Measurements from ENCODE around the gene SLC22A15.
"Not testable (repeated sequence)": the region's sequence is repeated elsewhere in the genome, so short reads cannot be mapped to it uniquely, and the experiment has no call there.

The SLC22A15 gene

GRCh38 chr1:116033322-116033721 is 57.0 kb downstream of the SLC22A15 start:
- DNase-seq (ENCODE audit: low spot score): no peak

DNA sequence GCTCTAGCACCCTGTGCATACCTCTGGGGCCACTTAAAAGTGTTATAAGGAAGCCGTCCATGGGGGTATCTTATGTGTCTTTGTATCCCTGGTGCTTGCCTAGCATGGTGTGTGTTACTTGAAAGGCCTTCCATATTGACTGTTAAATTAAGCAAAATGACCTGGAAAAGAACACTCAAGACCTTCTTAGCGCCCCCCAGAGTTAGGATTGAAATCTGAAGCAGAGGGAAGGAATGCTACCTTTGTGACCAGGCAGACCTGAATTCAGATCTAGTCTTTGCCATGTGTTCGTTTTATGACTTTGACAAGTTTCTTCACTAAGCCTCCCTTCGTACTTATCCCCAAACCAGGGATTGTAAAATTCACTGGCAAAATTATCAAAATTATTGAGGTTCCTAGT is 59.9 kb downstream of the SLC22A15 start:
- DNase-seq (ENCODE audit: low spot score): no peak

DNA sequence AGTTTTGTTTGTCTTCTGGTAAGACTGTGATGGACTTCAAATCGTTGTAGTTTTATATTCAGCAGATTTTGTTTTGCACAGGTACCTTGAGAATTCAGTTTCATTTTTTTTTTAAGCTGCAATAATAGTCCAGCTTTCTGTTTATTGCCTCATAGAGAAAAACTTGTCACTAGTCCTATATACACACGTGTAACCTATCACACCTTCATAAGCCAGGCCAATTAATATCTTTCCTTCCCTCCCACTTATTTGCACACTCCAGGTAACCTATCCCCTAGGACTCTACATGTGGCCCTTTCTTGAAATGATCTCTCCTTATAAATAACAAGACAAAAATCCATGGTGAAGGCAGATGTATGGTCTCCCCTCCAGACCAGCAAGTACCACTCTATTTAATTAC is 62.4 kb downstream of the SLC22A15 start:
- DNase-seq (ENCODE audit: low spot score): no peak

- no peak for DNase-seq (ENCODE audit: low spot score)
Measured at GRCh38 chr1:116044071-116044470, 67.8 kb downstream of the SLC22A15 start.

- not testable (repeated sequence) for DNase-seq (ENCODE audit: low spot score)
Measured at GRCh38 chr1:116046933-116047332, 70.6 kb downstream of the SLC22A15 start.

DNA sequence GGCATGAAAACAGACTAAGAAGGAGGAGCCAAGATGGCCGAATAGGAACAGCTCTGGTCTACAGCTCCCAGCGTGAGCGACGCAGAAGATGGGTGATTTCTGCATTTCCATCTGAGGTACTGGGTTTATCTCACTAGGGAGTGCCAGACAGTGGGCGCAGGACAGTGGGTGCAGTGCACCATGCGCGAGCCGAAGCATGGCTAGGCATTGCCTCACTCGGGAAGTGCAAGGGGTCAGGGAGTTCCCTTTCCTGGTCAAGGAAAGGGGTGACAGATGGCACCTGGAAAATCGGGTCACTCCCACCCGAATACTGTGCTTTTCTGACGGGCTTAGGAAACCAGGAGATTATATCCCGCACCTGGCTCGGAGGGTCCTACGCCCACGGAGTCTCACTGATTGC is 75.6 kb downstream of the SLC22A15 start:
- DNase-seq (ENCODE audit: low spot score): not testable (repeated sequence)

DNA sequence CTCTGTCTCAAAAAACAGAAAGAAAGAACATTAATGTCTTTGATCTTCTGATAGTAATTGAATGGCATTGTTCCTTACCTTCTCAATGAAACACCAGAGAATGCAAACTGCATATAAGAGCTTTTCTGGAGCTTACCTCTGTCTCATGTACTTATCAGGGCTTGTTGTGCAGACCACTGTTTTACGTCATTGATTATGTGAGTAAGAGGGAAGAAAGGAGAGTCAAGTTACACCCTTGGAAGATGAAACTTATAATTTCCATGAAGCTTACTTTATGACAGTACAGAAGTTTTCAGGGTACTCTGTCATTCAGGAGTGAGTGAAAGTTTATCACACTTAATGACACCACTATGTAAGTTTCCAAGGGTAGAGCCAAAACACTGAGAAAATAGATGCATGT is 85.9 kb downstream of the SLC22A15 start:
- DNase-seq (ENCODE audit: low spot score): no peak

DNA sequence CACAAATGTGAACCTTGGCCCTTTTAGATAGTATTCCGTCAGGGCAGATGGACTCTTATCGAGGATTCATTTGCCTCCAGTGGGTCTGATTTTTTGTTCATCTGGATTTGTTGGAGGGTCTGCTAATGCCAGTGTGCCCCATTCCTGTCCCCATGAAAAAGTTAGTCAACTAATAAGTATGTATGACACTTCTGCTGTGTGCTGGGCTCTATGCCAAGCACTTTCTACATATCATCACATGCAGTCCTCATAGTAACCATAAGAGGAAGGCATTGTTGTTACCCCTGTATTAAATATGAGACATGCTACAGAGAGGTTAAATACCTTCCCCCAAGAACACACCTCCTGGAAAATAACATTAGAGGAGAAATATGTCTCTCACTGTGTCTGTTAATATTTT is 88.3 kb downstream of the SLC22A15 start:
- no peak for DNase-seq (ENCODE audit: low spot score)

DNA sequence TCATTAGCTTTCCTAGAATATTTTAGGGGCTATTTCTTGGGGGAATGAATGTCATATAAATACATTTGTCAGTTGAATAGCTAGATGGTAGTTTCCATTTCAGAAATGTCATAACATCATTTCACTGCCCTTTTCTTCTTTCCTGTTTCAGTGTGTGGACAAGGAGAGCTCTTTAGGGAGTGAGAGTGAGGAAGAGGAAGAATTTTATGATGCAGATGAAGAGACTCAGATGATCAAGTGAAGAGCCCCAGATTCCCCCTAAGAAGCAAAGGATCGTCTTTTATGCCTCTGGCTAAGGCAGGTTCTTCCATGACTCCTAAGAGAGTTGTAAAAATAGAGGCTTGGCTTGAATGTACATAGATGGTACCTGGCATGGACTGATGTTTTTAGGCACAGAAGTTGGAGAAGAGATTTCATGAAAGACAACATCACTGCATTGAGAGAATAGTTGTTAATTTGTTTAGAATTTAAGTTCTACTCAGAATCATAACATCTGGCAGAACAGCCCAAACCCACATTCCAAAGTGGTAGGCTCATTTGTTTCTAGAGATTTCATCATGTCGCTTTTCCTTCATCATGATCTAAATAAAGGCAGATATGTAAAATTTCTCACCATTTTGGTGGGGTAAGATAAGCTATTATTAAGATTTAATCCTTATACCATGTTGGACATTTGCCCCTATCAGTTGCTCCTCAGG is 90.7 kb downstream of the SLC22A15 start:
- peak; percentile 14 for DNase-seq (ENCODE audit: low spot score)

DNA sequence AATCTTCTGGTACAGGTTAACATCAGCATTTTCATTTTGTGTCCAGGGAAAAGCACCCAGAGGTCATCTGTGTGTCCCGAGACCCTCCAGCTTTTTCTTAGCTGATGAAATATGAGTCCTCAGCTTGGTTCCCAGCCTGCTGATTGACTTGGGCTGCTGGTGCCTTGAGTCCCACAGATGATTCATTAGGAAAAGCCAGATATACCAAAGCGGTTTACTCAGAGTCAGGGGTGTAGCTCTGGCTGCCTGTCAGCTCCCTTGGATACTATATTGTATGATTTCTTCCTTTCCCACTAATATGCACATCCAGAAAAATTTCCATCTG is 91.2 kb downstream of the SLC22A15 start:
- peak; percentile 29 for DNase-seq (ENCODE audit: low spot score)

DNA sequence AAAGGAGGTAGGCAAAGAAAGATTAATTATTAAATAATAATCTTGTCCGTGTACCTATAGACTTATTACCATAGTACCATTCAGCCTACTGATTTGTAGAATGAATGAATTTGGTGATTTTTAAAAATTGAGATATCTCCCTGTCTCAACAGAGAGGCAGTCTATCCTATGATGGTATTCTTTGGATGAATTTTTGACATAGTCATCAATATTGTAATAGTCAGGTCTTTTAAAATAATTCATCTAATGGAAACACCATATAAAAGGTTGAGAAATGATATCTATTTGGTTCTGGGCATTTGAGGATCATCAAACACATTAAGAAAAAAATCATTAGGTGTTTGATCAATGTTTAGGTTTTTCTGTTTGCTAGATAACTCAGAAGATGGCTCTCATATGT is 99.3 kb downstream of the SLC22A15 start:
- no peak for DNase-seq (ENCODE audit: low spot score)

- no peak for DNase-seq (ENCODE audit: low spot score)
Measured at GRCh38 chr1:116075990-116076389, 99.7 kb downstream of the SLC22A15 start.

DNA sequence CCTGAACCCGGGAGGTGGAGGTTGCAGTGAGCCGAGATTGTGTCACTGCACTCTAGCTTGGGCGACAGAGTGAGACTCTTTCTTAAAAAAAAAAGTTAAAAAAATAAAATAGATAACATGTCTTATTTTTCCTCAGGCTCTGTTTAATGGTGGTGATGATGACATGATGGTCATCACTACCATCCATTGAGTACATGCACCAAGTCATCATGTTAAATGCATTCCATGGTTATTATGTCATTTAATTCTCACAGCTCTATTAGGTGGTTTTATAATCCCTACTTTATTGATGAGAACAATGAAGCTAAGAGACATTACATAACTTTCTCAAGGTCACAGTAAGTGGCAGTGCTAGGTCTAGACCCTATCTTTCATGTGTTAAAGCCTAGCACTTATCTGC is 100.5 kb downstream of the SLC22A15 start:
- DNase-seq (ENCODE audit: low spot score): no peak

GRCh38 chr1:116078699-116079223 is 102.4 kb downstream of the SLC22A15 start:
- no peak for DNase-seq (ENCODE audit: low spot score)

DNA sequence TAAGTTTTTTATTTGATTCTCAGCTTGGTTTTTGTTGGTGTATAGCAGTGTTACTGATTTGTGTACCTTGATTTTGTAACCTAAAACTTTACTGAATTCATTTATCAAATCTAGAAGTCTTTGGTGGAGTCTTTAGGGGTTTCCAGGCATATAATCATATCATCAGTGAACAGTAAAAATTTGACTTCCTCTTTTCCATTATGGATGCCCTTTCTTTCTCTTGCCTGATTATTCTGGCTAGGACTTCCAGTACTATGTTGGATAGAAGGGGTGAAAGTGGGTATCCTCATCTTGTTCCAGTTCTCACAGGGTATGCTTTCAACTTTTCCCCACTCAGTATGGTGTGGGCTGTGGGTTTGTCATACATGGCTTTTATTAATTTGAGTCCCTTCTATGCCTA is 111.3 kb downstream of the SLC22A15 start:
- DNase-seq (ENCODE audit: low spot score): no peak

DNA sequence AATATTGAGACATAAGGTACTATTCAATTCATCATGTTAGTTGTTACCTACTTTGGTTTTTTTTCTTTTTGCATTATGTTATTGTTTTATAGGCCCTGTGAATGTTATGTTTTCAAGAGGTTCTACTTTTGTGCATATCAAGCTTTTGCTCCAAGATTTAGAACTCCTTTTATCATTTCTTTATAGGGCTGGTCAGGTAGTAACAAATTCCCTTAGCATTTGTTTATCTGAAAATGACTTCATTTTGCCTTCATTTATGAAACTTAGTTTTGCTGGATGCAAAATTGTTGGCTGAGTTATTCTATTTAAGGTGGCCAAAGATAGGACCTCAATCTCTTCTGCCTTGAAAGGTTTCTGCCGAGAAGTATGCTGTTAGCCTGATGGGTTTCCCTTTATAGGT is 113.6 kb downstream of the SLC22A15 start:
- no peak for DNase-seq (ENCODE audit: low spot score)

GRCh38 chr1:116091083-116091482 is 114.8 kb downstream of the SLC22A15 start:
- no peak for DNase-seq (ENCODE audit: low spot score)

- no peak for DNase-seq (ENCODE audit: low spot score)
Measured at GRCh38 chr1:116092752-116093489, 116.6 kb downstream of the SLC22A15 start.

- DNase-seq (ENCODE audit: low spot score): no peak
Measured at GRCh38 chr1:116095027-116095426, 118.7 kb downstream of the SLC22A15 start.

GRCh38 chr1:116096013-116096618 is 119.8 kb downstream of the SLC22A15 start:
- no peak for DNase-seq (ENCODE audit: low spot score)

DNA sequence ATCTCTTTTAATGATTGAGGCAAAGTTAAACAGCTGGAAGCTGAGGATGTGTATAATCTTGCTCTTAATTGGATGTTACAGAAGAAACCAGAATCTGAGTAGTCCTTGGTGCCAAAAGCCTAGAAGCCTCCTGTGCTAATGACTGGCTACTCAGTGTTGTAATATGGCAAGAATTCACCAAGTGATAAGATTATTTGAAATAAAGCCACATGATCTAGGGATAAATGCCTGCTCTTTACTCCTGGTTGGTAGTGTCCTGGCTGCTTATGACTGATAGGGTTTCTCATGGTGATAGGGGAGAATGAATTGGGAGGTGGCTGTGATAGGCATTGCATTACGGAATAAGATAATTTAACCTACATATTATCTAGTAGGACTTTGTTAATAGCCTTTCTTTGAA is 121.3 kb downstream of the SLC22A15 start:
- no peak for DNase-seq (ENCODE audit: low spot score)

DNA sequence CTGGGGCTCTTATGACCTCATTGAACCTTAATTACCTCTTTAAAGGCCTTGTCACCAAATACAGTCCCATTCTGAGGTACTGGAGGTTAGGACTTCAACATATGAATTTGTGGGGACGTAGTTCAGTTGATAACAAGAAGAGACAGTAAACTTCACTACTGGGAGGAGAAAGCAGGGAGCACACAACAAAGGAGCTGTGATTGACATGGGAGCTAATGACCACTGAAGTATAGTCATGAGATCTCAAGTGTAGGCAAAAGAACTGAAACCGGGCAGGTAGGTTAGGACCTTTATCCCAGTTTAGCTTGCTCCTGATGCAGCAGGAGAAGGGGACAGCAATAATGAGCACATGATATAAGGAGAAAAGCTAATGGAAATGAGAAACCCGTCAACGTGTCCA is 123.1 kb downstream of the SLC22A15 start:
- DNase-seq (ENCODE audit: low spot score): no peak

DNA sequence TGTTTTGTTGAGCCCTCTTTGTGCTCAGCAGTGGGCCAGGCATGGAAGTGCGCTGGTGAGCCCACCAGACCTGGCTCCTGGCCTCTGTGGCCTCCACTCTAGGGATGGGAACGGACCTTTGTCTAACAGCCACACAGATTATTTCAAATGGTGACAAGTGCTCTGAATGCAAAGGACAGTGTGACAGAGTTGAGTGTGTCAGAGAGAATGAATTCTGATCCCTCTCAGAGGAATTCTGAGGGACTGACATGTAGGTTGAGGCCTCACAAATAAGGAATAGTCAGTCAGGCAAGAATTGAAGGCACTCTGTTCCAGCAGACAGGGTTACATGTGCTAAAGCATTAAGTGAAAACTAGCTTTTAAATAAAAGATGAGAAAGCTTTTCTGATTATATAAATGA is 123.6 kb downstream of the SLC22A15 start:
- DNase-seq (ENCODE audit: low spot score): no peak

Data from hepatic stellate cell (primary cell).